ENCODE measurements around the gene MC2R. TPM values are rescaled to one million over a fixed set of nuclear protein-coding genes. Genes with fewer than 3 reads are reported as not detected.
"Not testable (repeated sequence)": the region's sequence is repeated elsewhere in the genome, so short reads cannot be mapped to it uniquely, and the experiment has no call there.

The MC2R gene
- total RNA-seq, 1 experiment from 2014 or later: not detected

- DNase-seq (ENCODE audit: low spot score): no peak
These were observed 21.9 kb downstream of the MC2R start for GRCh38 chr18:13893418-13893760.

GRCh38 chr18:13892098-13892497, 23.2 kb downstream of the MC2R start:
- no peak for DNase-seq (ENCODE audit: low spot score)

GRCh38 chr18:13890761-13891361, 24.5 kb downstream of the MC2R start:
- no peak for DNase-seq (ENCODE audit: low spot score)

- peak; percentile 30 for DNase-seq (ENCODE audit: low spot score)
These were observed 25.7 kb downstream of the MC2R start for GRCh38 chr18:13889671-13890070.

- DNase-seq (ENCODE audit: low spot score): no peak
These were observed 27.1 kb downstream of the MC2R start for GRCh38 chr18:13888191-13888716.

GRCh38 chr18:13885009-13885408, 30.3 kb downstream of the MC2R start:
- DNase-seq (ENCODE audit: low spot score): no peak

GRCh38 chr18:13879937-13880336, 35.4 kb downstream of the MC2R start:
- no peak for DNase-seq (ENCODE audit: low spot score)

GRCh38 chr18:13879492-13879891, 35.8 kb downstream of the MC2R start:
- DNase-seq (ENCODE audit: low spot score): no peak

GRCh38 chr18:13878857-13879256, 36.5 kb downstream of the MC2R start:
- no peak for DNase-seq (ENCODE audit: low spot score)

GRCh38 chr18:13877157-13877556, 38.2 kb downstream of the MC2R start:
- DNase-seq (ENCODE audit: low spot score): no peak

GRCh38 chr18:13874558-13874957, 40.8 kb downstream of the MC2R start:
- no peak for DNase-seq (ENCODE audit: low spot score)

- DNase-seq (ENCODE audit: low spot score): no peak
These were observed 42.4 kb downstream of the MC2R start for GRCh38 chr18:13872932-13873331.

GRCh38 chr18:13872373-13872772, 43.0 kb downstream of the MC2R start:
- no peak for DNase-seq (ENCODE audit: low spot score)

GRCh38 chr18:13871701-13872100, 43.6 kb downstream of the MC2R start:
- DNase-seq (ENCODE audit: low spot score): no peak

GRCh38 chr18:13868501-13869271, 46.6 kb downstream of the MC2R start:
- DNase-seq (ENCODE audit: low spot score): no peak

- DNase-seq (ENCODE audit: low spot score): not testable (repeated sequence)
These were observed 52.4 kb downstream of the MC2R start for GRCh38 chr18:13862898-13863297.

- no peak for DNase-seq (ENCODE audit: low spot score)
These were observed 65.5 kb downstream of the MC2R start for GRCh38 chr18:13849791-13850190.

GRCh38 chr18:13836559-13836958, 78.8 kb downstream of the MC2R start:
- no peak for DNase-seq (ENCODE audit: low spot score)

- no peak for DNase-seq (ENCODE audit: low spot score)
These were observed 80.1 kb downstream of the MC2R start for GRCh38 chr18:13835202-13835601.

GRCh38 chr18:13834496-13835015, 80.8 kb downstream of the MC2R start:
- no peak for DNase-seq (ENCODE audit: low spot score)

Data from A172 (cell line).